MM.1S (cell line): ENCODE measurements around the gene COQ8A.

Experiments used
- EZH2 ChIP-seq: fragments of 300-600 bp; sonication (generic); optimal IDR thresholded peaks from 2 replicates; pipeline ENCODE3; 2017; ENCODE audit warnings: low read depth, mild to moderate bottlenecking, antibody characterized with exemption, low read length, mixed read lengths
- EZH2phosphoT487 ChIP-seq: fragments of 300-600 bp; sonication (generic); IDR thresholded peaks from 2 replicates; pipeline ENCODE4 v1.6.1; 2018; ENCODE audit warnings: antibody characterized with exemption, low read length
- TF ChIP-seq, protein P1 (sequence below): fragments of 300-600 bp; sonication (generic); IDR thresholded peaks from 2 replicates; pipeline ENCODE4 v1.5.1; 2016; ENCODE audit warnings: antibody characterized with exemption, low read length, mixed read lengths

DNA sequence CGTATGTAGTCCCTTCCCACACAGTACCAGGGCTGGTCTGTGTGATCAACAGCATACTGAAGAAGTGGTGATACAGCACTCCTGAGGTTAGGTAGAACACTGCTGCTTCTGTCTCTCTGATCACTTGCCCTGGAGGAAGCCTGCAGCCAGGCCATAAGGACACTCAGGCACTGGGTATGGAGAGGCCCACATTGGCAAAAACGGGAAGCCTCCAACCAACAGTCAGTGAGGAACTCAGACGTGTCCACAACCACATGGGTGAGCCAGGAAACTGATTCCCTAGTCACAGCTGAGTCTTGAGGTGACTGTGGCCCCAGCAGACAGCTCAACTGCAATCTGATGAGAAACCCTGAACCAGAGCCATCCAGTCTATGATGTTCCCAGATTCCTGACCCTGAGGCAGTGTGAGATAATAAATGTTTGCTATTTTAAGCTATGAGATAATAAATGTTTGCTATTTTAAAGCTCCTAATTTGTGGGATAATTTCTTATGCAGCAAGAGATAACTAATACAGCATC is 62.5 kb downstream of the COQ8A start:
- TF ChIP-seq, protein P1, sequence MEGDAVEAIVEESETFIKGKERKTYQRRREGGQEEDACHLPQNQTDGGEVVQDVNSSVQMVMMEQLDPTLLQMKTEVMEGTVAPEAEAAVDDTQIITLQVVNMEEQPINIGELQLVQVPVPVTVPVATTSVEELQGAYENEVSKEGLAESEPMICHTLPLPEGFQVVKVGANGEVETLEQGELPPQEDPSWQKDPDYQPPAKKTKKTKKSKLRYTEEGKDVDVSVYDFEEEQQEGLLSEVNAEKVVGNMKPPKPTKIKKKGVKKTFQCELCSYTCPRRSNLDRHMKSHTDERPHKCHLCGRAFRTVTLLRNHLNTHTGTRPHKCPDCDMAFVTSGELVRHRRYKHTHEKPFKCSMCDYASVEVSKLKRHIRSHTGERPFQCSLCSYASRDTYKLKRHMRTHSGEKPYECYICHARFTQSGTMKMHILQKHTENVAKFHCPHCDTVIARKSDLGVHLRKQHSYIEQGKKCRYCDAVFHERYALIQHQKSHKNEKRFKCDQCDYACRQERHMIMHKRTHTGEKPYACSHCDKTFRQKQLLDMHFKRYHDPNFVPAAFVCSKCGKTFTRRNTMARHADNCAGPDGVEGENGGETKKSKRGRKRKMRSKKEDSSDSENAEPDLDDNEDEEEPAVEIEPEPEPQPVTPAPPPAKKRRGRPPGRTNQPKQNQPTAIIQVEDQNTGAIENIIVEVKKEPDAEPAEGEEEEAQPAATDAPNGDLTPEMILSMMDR: no peak
- TF ChIP-seq EZH2phosphoT487 (no peak), EZH2 (no peak)
